IMR-90 (cell line): ENCODE data around the gene RAP1GAP. TPM values are rescaled to one million over a fixed set of nuclear protein-coding genes. Genes with fewer than 3 reads are reported as not detected.

Experiments
- polyA plus RNA-seq, 3 experiments: library from polyadenylated mRNA; depleted of rRNA; stranded (reverse); fragments of >200 nt; gene quantifications; 2 replicates each; pipeline ENCODE4 v1.2.3, GENCODE V29; 2012; ENCODE audit warnings: low replicate concordance in 1 of 3
- total RNA-seq: library from RNA; depleted of rRNA; stranded (reverse); fragments of >200 nt; gene quantifications from 2 replicates; pipeline ENCODE4 v1.2.3, GENCODE V29; 2012; rRNA removed

The RAP1GAP gene
- total and polyA plus RNA-seq, 2 of the 4 experiments (the other 2 are of a cell fraction), result under 0.01 to 0.10 TPM

Other genes with a start within 250 kb of the RAP1GAP start
- gene NBPF3, start 229.2 kb downstream of the RAP1GAP start, total RNA-seq, result 18.1 and 18.8 TPM in 2 replicates
- 6.7 and 8.7 TPM in 2 replicates for gene NBPF3, start 229.2 kb downstream of the RAP1GAP start, polyA plus RNA-seq (2012; rRNA removed)
- gene ALPL, start 159.9 kb downstream of the RAP1GAP start, total RNA-seq, result 0.54 and 0.56 TPM in 2 replicates
- 2.2 and 2.4 TPM in 2 replicates for gene ALPL, start 159.9 kb downstream of the RAP1GAP start, polyA plus RNA-seq (2012; rRNA removed)
- gene USP48, start 113.8 kb upstream of the RAP1GAP start, total RNA-seq, result 24.7 and 47.2 TPM in 2 replicates
- 17.1 and 25.0 TPM in 2 replicates for gene USP48, start 113.8 kb upstream of the RAP1GAP start, polyA plus RNA-seq (2012; rRNA removed)
- gene LDLRAD2, start 142.9 kb upstream of the RAP1GAP start, total RNA-seq, result not detected in 2 replicates
- gene LDLRAD2, start 142.9 kb upstream of the RAP1GAP start, polyA plus RNA-seq (2012; rRNA removed), result 0.05 TPM in 1 of 2 replicates, not detected in the other